Right lobe of liver (tissue), 6 donors: ENCODE data around the gene STX7. TPM values are rescaled to one million over a fixed set of nuclear protein-coding genes. Genes with fewer than 3 reads are reported as not detected.

Experiments used
- ATAC-seq, 4 donors: fragments of 200-7000 bp; cut with Tn5 transposase; one replicate each; pipeline ENCODE4 v1.9.1; 2020; ENCODE audit warnings: mild to moderate bottlenecking in 4 of 4, moderate library complexity in 4 of 4
- DNase-seq, 3 donors: peaks; one replicate each; pipeline ENCODE4 v3.0.0-alpha.2; 2020
- H3K27ac ChIP-seq, 3 donors: fragments of 200-600 bp; one replicate each; pipeline ENCODE4 v1.8.0; 2022
- H3K27me3 ChIP-seq, 2 donors: fragments of 200-600 bp; one replicate each; pipeline ENCODE4 v1.8.0; 2022
- H3K36me3 ChIP-seq, 4 donors: fragments of 200-600 bp; sonication (generic) in 1 of 4; one replicate each; pipeline versions ENCODE4 v1.5.1 to v1.8.0; 2017 to 2022; ENCODE audit warnings: control low read depth in 1 of 4
- H3K4me1 ChIP-seq, 4 donors: fragments of 200-600 bp; sonication (generic) in 1 of 4; one replicate each; pipeline versions ENCODE4 v1.5.1 to v1.8.0; 2017 to 2022; ENCODE audit warnings: control low read depth in 1 of 4
- H3K4me3 ChIP-seq, 3 donors: fragments of 200-600 bp; one replicate each; pipeline ENCODE4 v1.8.0; 2022
- H3K9me3 ChIP-seq, 4 donors: fragments of 200-600 bp; sonication (generic) in 1 of 4; one replicate each; pipeline versions ENCODE4 v1.5.1 to v1.8.0; 2017 to 2022; ENCODE audit warnings: control low read depth in 1 of 4
- CTCF ChIP-seq, 4 donors: fragments of 200-600 bp in 3 of 4; fragments of 450-650 bp in 1 of 4; IDR thresholded peaks; one replicate each; pipeline versions ENCODE4 v1.5.1 to v1.8.0; 2016 to 2022; ENCODE audit warnings: antibody characterized with exemption in 4 of 4, mild to moderate bottlenecking in 2 of 4
- POLR2A ChIP-seq: fragments of 450-650 bp; IDR thresholded peaks from one replicate; pipeline ENCODE4 v1.6.1; 2017; ENCODE audit warnings: antibody characterized with exemption, mild to moderate bottlenecking
- WGBS: methylation state at CpG from one replicate; pipeline ENCODE4 v1.1.6; 2018; ENCODE audit warnings: low coverage, low lambda C conversion rate; ENCODE audit not compliant: insufficient coverage; ENCODE audit errors: missing lambda C conversion rate; 5-methylcytosine and 5-hydroxymethylcytosine counted together
- intact Hi-C, 2 donors: fragments of 100-400 bp; cut with DNase I; formaldehyde crosslinking; loops; one replicate each; pipeline versions ENCODE4 v1.11.2 to v1.14.1; 2022
- total RNA-seq, 6 experiments: library from RNA; depleted of rRNA in 2 of 6; stranded (reverse); fragments of >200 nt in 2 of 6; fragmentation: NEBNext Ultra II Directional in 3 of 6; extraction: Animal tissue kit (Norgen Biotek cat#: 25700) in 3 of 6; gene quantifications; one replicate each; pipeline versions ENCODE4 v1.1.0 to v1.2.4, GENCODE V29; 2016 to 2023
- donor health status: DM: no; HTN: yes; CAD: no.
- donor health status: DM: no; HTN: no; CAD: no.
- donor health status: DM: no; HTN: no; CAD: no.
- donor health status: DM: no; HTN: yes; CAD: no.
- donor health status: DM: no; HTN: yes; CAD: no.

Gene STX7
- total RNA-seq, 6 experiments from 2014 or later, result 14.9 to 28.5 (median 17.0) TPM

- Histone ChIP-seq H3K27me3 (no peaks in the 10 kb centered on the region), H3K9me3 (no peaks in the 10 kb centered on the region), H3K4me3 (no peak overlapping the region), H3K36me3 (no peaks in the 10 kb centered on the region), H3K27ac (no peak overlapping the region), H3K4me1 (no peaks in the 10 kb centered on the region)
- no peak for TF ChIP-seq POLR2A
- TF ChIP-seq CTCF (IDR thresholded peaks at IDR 0.05), result no peak
- 80% methylated on average over 2 of the region's 5 CpGs for WGBS
- no peak for DNase-seq
- no peak for ATAC-seq
- intact Hi-C loops, result no loop called here
Observed at GRCh38 chr6:132414761-132415160, 98.2 kb downstream of the STX7 start.

- Histone ChIP-seq H3K4me1 (no peaks in the 10 kb centered on the region), H3K36me3 (no peaks in the 10 kb centered on the region), H3K9me3 (no peaks in the 10 kb centered on the region), H3K4me3 (no peak overlapping the region), H3K27me3 (no peaks in the 10 kb centered on the region), H3K27ac (no peak overlapping the region)
- TF ChIP-seq CTCF (IDR thresholded peaks at IDR 0.05) (no peak), POLR2A (no peak)
- WGBS, result 64% methylated on average over 5 of the region's 6 CpGs
- DNase-seq (no peak), ATAC-seq (no peak)
- intact Hi-C loops, result no loop called here
Observed at GRCh38 chr6:132414322-132414721, 98.6 kb downstream of the STX7 start.

- no peak for ATAC-seq
- H3K27ac ChIP-seq, result no peak overlapping the region
- intact Hi-C loops, result no loop called here
- no peak overlapping the region for H3K4me3 ChIP-seq
- no peaks in the 10 kb centered on the region for H3K36me3 ChIP-seq
- 26% methylated on average over 1 of the region's 1 CpG for WGBS
- H3K27me3 ChIP-seq, result no peaks in the 10 kb centered on the region
- no peaks in the 10 kb centered on the region for H3K9me3 ChIP-seq
- DNase-seq, result no peak
- H3K4me1 ChIP-seq, result no peaks in the 10 kb centered on the region
- TF ChIP-seq CTCF (IDR thresholded peaks at IDR 0.05) (no peak), POLR2A (no peak)
Observed at GRCh38 chr6:132413499-132413802, 99.5 kb downstream of the STX7 start.

- no peaks in the 10 kb centered on the region for H3K4me1 ChIP-seq
- no peak for DNase-seq
- H3K27me3 ChIP-seq, result no peaks in the 10 kb centered on the region
- no peaks in the 10 kb centered on the region for H3K36me3 ChIP-seq
- TF ChIP-seq CTCF (IDR thresholded peaks at IDR 0.05), result no peak
- TF ChIP-seq POLR2A, result no peak
- no peak overlapping the region for H3K4me3 ChIP-seq
- 75% methylated on average over 5 of the region's 5 CpGs for WGBS
- intact Hi-C loops, result no loop called here
- no peak for ATAC-seq
- H3K9me3 ChIP-seq, result no peaks in the 10 kb centered on the region
- H3K27ac ChIP-seq, result no peak overlapping the region
Observed at GRCh38 chr6:132412656-132413498, 100.0 kb downstream of the STX7 start.
